Adrenal gland (tissue), 12 donors: Measurements from ENCODE around the gene EPM2A. TPM values are rescaled to one million over a fixed set of nuclear protein-coding genes. Genes with fewer than 3 reads are reported as not detected.

Experiments used
- DNase-seq, 7 donors: peaks; one replicate each; pipeline ENCODE4 v3.0.0-alpha.2; 2019 to 2020
- H3K27ac ChIP-seq, 5 donors: fragments of 200-600 bp; sonication (generic) in 4 of 5; 1 replicate in 3 of 5; 2 replicates in 2 of 5; pipeline versions ENCODE4 v1.5.1 to v1.8.0; 2016 to 2020; ENCODE audit warnings: mild to moderate bottlenecking in 1 of 5
- H3K27me3 ChIP-seq: fragments of 200-600 bp; 2 replicates; pipeline ENCODE4 v1.8.0; 2021
- H3K36me3 ChIP-seq, 2 donors: fragments of 200-600 bp; replicated peaks in 1 of 2; 1 replicate in 1 of 2; 2 replicates in 1 of 2; pipeline versions ENCODE4 v1.5.1 to v1.8.0; 2018 to 2022
- H3K4me1 ChIP-seq, 2 donors: fragments of 200-600 bp; replicated peaks in 1 of 2; 1 replicate in 1 of 2; 2 replicates in 1 of 2; pipeline versions ENCODE4 v1.5.1 to v1.8.0; 2018 to 2021
- H3K4me3 ChIP-seq, 4 donors: fragments of 200-600 bp; sonication (generic) in 3 of 4; one replicate each; pipeline ENCODE4 v1.5.1; 2016 to 2018
- H3K9me3 ChIP-seq, 3 donors: fragments of 200-600 bp; sonication (generic) in 1 of 3; replicated peaks in 1 of 3; 1 replicate in 2 of 3; 2 replicates in 1 of 3; pipeline versions ENCODE4 v1.5.1 to v1.8.0; 2016 to 2021
- CTCF ChIP-seq, 6 experiments: fragments of 450-650 bp in 4 of 6; fragments of 200-600 bp in 2 of 6; sonication (generic) in 1 of 6; IDR thresholded peaks; 1 replicate in 5 of 6; 2 replicates in 1 of 6; pipeline versions ENCODE4 v1.5.1 to v1.8.0; 2016 to 2021; ENCODE audit warnings: antibody characterized with exemption in 6 of 6, mild to moderate bottlenecking in 2 of 6, moderate library complexity in 1 of 6
- POLR2A ChIP-seq, 2 donors: fragments of 450-650 bp; IDR thresholded peaks; one replicate each; pipeline ENCODE4 v1.6.1; 2017; ENCODE audit warnings: antibody characterized with exemption in 2 of 2, mild to moderate bottlenecking in 2 of 2, moderate library complexity in 1 of 2
- WGBS, 4 donors: extraction: QIAGEN DNeasy Blood & Tissue Kit in 2 of 4; methylation state at CpG; one replicate each; pipeline versions ENCODE4 v1.1.5 to v1.1.7; 2013 to 2017; 5-methylcytosine and 5-hydroxymethylcytosine counted together
- intact Hi-C, 2 donors: fragments of 100-400 bp; cut with DNase I; formaldehyde crosslinking; loops; one replicate each; pipeline versions ENCODE4 v1.14.1 to v1.15.0; 2022 to 2023
- polyA plus RNA-seq, 3 donors: library from polyadenylated mRNA; stranded (reverse); fragments of 200-250 nt in 2 of 3; fragments of 350-450 nt in 1 of 3; fragmentation: Illumina TruSeq in 1 of 3; extraction: RNeasy Lipid Tissue Mini Kit (QIAGEN cat#74804) in 1 of 3; gene quantifications; one replicate each; pipeline ENCODE4 v1.2.3, GENCODE V29; 2013 to 2014
- total RNA-seq, 9 donors: library from RNA; depleted of rRNA in 4 of 9; stranded (reverse); fragments of >200 nt in 4 of 9; fragments of 120-200 nt in 1 of 9; fragmentation: NEBNext Ultra II Directional in 1 of 9; extraction: Animal tissue kit (Norgen Biotek cat#: 25700) in 1 of 9; gene quantifications; one replicate each; pipeline versions ENCODE4 v1.1.0 to v1.2.4, GENCODE V29; 2013 to 2023
- donor health status: healthy with polysubstance abuse.
- donor health status: Bipolar disorder and iron deficiency.
- donor health status: DM: yes; HTN: yes; CAD: no.
- donor health status: DM: no; HTN: no; CAD: no.
- donor health status: DM: no; HTN: no; CAD: no.
- donor health status: DM: yes; HTN: yes; CAD: no.

The EPM2A gene
- total and polyA plus RNA-seq, 12 donors, result 3.8 to 32.8 (median 13.3) TPM

GRCh38 chr6:145670311-145670710 lies 65.0 kb downstream of the EPM2A start:
- intact Hi-C loops, result no loop called here
- Histone ChIP-seq H3K36me3 (no peaks in the 10 kb centered on the region), H3K27me3 (no peaks in the 10 kb centered on the region), H3K4me1 (peaks cover 0 to 8% of the 10 kb centered on the region in 2 donors), H3K27ac (no peak overlapping the region), H3K4me3 (no peak overlapping the region), H3K9me3 (no peaks in the 10 kb centered on the region)
- no peak for DNase-seq
- 30 to 39% (median 35%) methylated on average over 1 of the region's 1 CpG for WGBS, 4 donors
- TF ChIP-seq POLR2A (IDR thresholded peaks at IDR 0.05) (no peak), CTCF (IDR thresholded peaks at IDR 0.05) (no peak)

GRCh38 chr6:145669627-145670034 lies 65.7 kb downstream of the EPM2A start:
- DNase-seq, result peak in 5 of 7 donors; percentile 18 to 36 (median 23)
- Histone ChIP-seq H3K4me1 (peaks cover 0 to 8% of the 10 kb centered on the region in 2 donors), H3K36me3 (no peaks in the 10 kb centered on the region), H3K27me3 (no peaks in the 10 kb centered on the region), H3K27ac (peak overlapping the region in 2 of 5 donors; percentile 18 to 38), H3K4me3 (no peak overlapping the region), H3K9me3 (no peaks in the 10 kb centered on the region)
- intact Hi-C loops, result no loop called here
- no peak for TF ChIP-seq CTCF (IDR thresholded peaks at IDR 0.05)
- peak in 1 of 2 donors; percentile 8 for TF ChIP-seq POLR2A (IDR thresholded peaks at IDR 0.05)
- WGBS, 4 donors, result 29 to 50% (median 45%) methylated on average over 2 of the region's 2 CpGs

GRCh38 chr6:145668844-145669243 lies 66.5 kb downstream of the EPM2A start:
- H3K9me3 ChIP-seq, result no peaks in the 10 kb centered on the region
- no peak for TF ChIP-seq CTCF (IDR thresholded peaks at IDR 0.05)
- no peak for TF ChIP-seq POLR2A (IDR thresholded peaks at IDR 0.05)
- intact Hi-C loops, result no loop called here
- no peak overlapping the region for H3K4me3 ChIP-seq
- WGBS, 4 donors, result 71 to 97% (median 84%) methylated on average over 1 of the region's 1 CpG
- no peak for DNase-seq
- H3K27ac ChIP-seq, result peak overlapping the region in 2 of 5 donors; percentile 18 to 38
- H3K36me3 ChIP-seq, result no peaks in the 10 kb centered on the region
- peaks cover 0 to 8% of the 10 kb centered on the region in 2 donors for H3K4me1 ChIP-seq
- H3K27me3 ChIP-seq, result no peaks in the 10 kb centered on the region

GRCh38 chr6:145660676-145661075 lies 74.6 kb downstream of the EPM2A start:
- Histone ChIP-seq H3K9me3 (no peaks in the 10 kb centered on the region), H3K4me3 (no peak overlapping the region), H3K27me3 (no peaks in the 10 kb centered on the region), H3K27ac (no peak overlapping the region), H3K36me3 (no peaks in the 10 kb centered on the region), H3K4me1 (no peaks in the 10 kb centered on the region)
- DNase-seq, result no peak
- intact Hi-C loops, result no loop called here
- 85 to 90% (median 89%) methylated on average over 6 of the region's 6 CpGs for WGBS, 4 donors
- TF ChIP-seq CTCF (IDR thresholded peaks at IDR 0.05), result no peak
- TF ChIP-seq POLR2A (IDR thresholded peaks at IDR 0.05), result no peak
